Calu3 (cell line): ENCODE measurements around the gene ISG20L2. TPM values are rescaled to one million over a fixed set of nuclear protein-coding genes. Genes with fewer than 3 reads are reported as not detected.

ENCODE experiments used
- BruUV-seq: library from RNA; stranded (reverse); fragments of 400-500 nt; replicated peaks from 2 replicates; lab custom pipeline; 2021; lab: Mats Ljungman, UMichigan
- CTCF ChIA-PET: fragments of 300-600 bp; sonication (Branson Sonifier 250); formaldehyde crosslinking; loops from one replicate; lab custom pipeline; 2022; ENCODE audit warnings: antibody characterized with exemption; lab: Charles Lee
- DNase-seq: peaks from one replicate; pipeline ENCODE4 v3.0.0; 2022
- H3K27ac Mint-ChIP-seq: one replicate; pipeline ENCODE4 v1.8.0; 2022; ENCODE audit warnings: mixed read lengths; ENCODE audit not compliant: unreplicated experiment
- H3K27me3 Mint-ChIP-seq: one replicate; pipeline ENCODE4 v1.8.0; 2022; ENCODE audit warnings: mixed read lengths; ENCODE audit not compliant: unreplicated experiment
- H3K36me3 Mint-ChIP-seq: one replicate; pipeline ENCODE4 v1.8.0; 2022; ENCODE audit warnings: mild to moderate bottlenecking, moderate library complexity, mixed read lengths; ENCODE audit not compliant: insufficient read depth, unreplicated experiment
- H3K4me1 Mint-ChIP-seq: one replicate; pipeline ENCODE4 v1.8.0; 2022; ENCODE audit warnings: mild to moderate bottlenecking, low read depth, mixed read lengths; ENCODE audit not compliant: unreplicated experiment
- H3K4me3 Mint-ChIP-seq: one replicate; pipeline ENCODE4 v1.8.0; 2022; ENCODE audit warnings: mild to moderate bottlenecking, low read depth, moderate library complexity, mixed read lengths; ENCODE audit not compliant: unreplicated experiment
- H3K9me3 Mint-ChIP-seq: one replicate; pipeline ENCODE4 v1.8.0; 2022; ENCODE audit warnings: low read depth, mixed read lengths; ENCODE audit not compliant: unreplicated experiment
- CTCF ChIP-seq: fragments of 200-600 bp; IDR thresholded peaks from one replicate; pipeline ENCODE4 v1.8.0; 2022; ENCODE audit warnings: antibody characterized with exemption; ENCODE audit not compliant: unreplicated experiment
- intact Hi-C: fragments of 100-400 bp; cut with micrococcal nuclease; formaldehyde crosslinking; loops from one replicate; pipeline ENCODE4 v1.10.0; 2022; ENCODE audit not compliant: unreplicated experiment
- total RNA-seq: library from RNA; stranded (reverse); gene quantifications from 2 replicates; pipeline ENCODE4 v1.2.3, GENCODE V29; 2022

ISG20L2 gene
- total RNA-seq, 1 experiment from 2014 or later, result 61.6 TPM

GRCh38 chr1:156768610-156769295 lies 40.2 kb upstream of the ISG20L2 start:
- Mint-ChIP-seq H3K4me1 (peaks cover 51% of the 10 kb centered on the region), H3K4me3 (no peak overlapping the region), H3K27ac (peak overlapping the region; percentile 32), H3K9me3 (no peaks in the 10 kb centered on the region), H3K36me3 (peaks cover 32% of the 10 kb centered on the region), H3K27me3 (no peaks in the 10 kb centered on the region)
- intact Hi-C loops, result loop anchor here (5.0 kb wide), 1 partner anchor 41 kb away; the partner anchor contains the start of genes ISG20L2 and METTL25B
- BruUV-seq, result no TSS peak
- TF ChIP-seq CTCF, result no peak
- DNase-seq, result no peak
- CTCF ChIA-PET, result interaction anchor here (0.6 to 1.1 kb wide), 3 partner anchors 28 to 319 kb away, joined by 3 to 5 read pairs (median 4); partner anchors contain the start of gene MRPL24

- Mint-ChIP-seq H3K27me3 (no peaks in the 10 kb centered on the region), H3K27ac (no peak overlapping the region), H3K4me3 (no peak overlapping the region), H3K9me3 (no peaks in the 10 kb centered on the region), H3K36me3 (peaks cover 30% of the 10 kb centered on the region), H3K4me1 (peaks cover 44% of the 10 kb centered on the region)
- BruUV-seq, result TSS peak; percentile 48
- DNase-seq, result peak; percentile 16
- CTCF ChIA-PET, result interaction anchor here (0.6 to 2.1 kb wide), 7 partner anchors 12 to 320 kb away, joined by 3 to 22 read pairs (median 5); partner anchors contain the start of genes ISG20L2, METTL25B and MRPL24
- no peak for TF ChIP-seq CTCF
- intact Hi-C loops, result loop anchor here (1.0 to 5.0 kb wide), 3 partner anchors 15 to 41 kb away; partner anchors contain the start of genes ISG20L2, METTL25B and MRPL24
Observed at GRCh38 chr1:156767879-156768604, 39.5 kb upstream of the ISG20L2 start.

- TF ChIP-seq CTCF, result no peak
- intact Hi-C loops, result loop anchor here (1.0 to 5.0 kb wide), 3 partner anchors 14 to 40 kb away; partner anchors contain the start of genes ISG20L2, METTL25B and MRPL24
- Mint-ChIP-seq H3K9me3 (no peaks in the 10 kb centered on the region), H3K27ac (no peak within 1 kb of the TSS), H3K27me3 (no peaks in the 10 kb centered on the region), H3K4me3 (no peak within 1 kb of the TSS), H3K36me3 (peaks cover 22% of the 10 kb centered on the region), H3K4me1 (peaks cover 37% of the 10 kb centered on the region)
- no TSS peak for BruUV-seq
- CTCF ChIA-PET, result interaction anchor here (0.7 to 2.1 kb wide), 8 partner anchors 11 to 307 kb away, joined by 3 to 22 read pairs (median 3); partner anchors contain the start of genes ISG20L2, METTL25B and MRPL24
- DNase-seq, result peak; percentile 98
Observed at GRCh38 chr1:156767101-156767878, 38.7 kb upstream of the ISG20L2 start, which contains the start of gene PRCC. TSS of gene PRCC (plus strand) at chr1:156767535. CDS start at chr1:156767772, 237 bp downstream.
